CD4-positive, CD25-positive, alpha-beta regulatory T cell (primary cell): Measurements from ENCODE around the gene MCCC1. TPM values are rescaled to one million over a fixed set of nuclear protein-coding genes. Genes with fewer than 3 reads are reported as not detected.
"Not testable (repeated sequence)": the region's sequence is repeated elsewhere in the genome, so short reads cannot be mapped to it uniquely, and the experiment has no call there.

ENCODE experiments used
- ATAC-seq, 2 donors: fragments of 150-1000 bp; cut with Tn5 transposase; one replicate each; pipeline ENCODE4 v1.10.0; 2021; ENCODE audit warnings: low read depth in 2 of 2, moderate number of reproducible peaks in 2 of 2, moderate library complexity in 1 of 2
- DNase-seq, 3 donors: peaks; one replicate each; pipeline versions ENCODE4 v3.0.0 to v3.0.0-alpha.2; 2012 to 2022; ENCODE audit warnings: mixed read lengths in 1 of 3
- H3K27ac ChIP-seq: one replicate; pipeline ENCODE4 v1.7.0; 2013; ENCODE audit warnings: mild to moderate bottlenecking, low read length; ENCODE audit not compliant: insufficient read depth, poor library complexity, severe bottlenecking
- H3K27me3 ChIP-seq: one replicate; pipeline ENCODE4 v1.7.0; 2013; ENCODE audit warnings: low read length; ENCODE audit not compliant: control insufficient read depth, insufficient read depth
- H3K36me3 ChIP-seq: one replicate; pipeline ENCODE4 v1.7.0; 2013; ENCODE audit warnings: mild to moderate bottlenecking, low read length, moderate library complexity; ENCODE audit not compliant: control insufficient read depth, insufficient read depth
- H3K4me1 ChIP-seq: 2 replicates; pipeline ENCODE4 v1.7.0; 2013; ENCODE audit warnings: mild to moderate bottlenecking, low read length; ENCODE audit not compliant: insufficient read depth, control insufficient read depth, poor library complexity, severe bottlenecking
- H3K4me3 ChIP-seq: one replicate; pipeline ENCODE4 v1.7.0; 2013; ENCODE audit warnings: low read depth, mild to moderate bottlenecking, low read length, moderate library complexity
- H3K9me3 ChIP-seq, 2 experiments: 1 replicate in 1 of 2; 2 replicates in 1 of 2; pipeline ENCODE4 v1.7.0; 2013; ENCODE audit warnings: low read length in 2 of 2, mild to moderate bottlenecking in 1 of 2, moderate library complexity in 1 of 2; ENCODE audit not compliant: control insufficient read depth in 2 of 2
- H3K27ac Mint-ChIP-seq, 3 donors: one replicate each; pipeline ENCODE4 v1.8.0; 2020 to 2022; ENCODE audit warnings: mild to moderate bottlenecking in 3 of 3, mixed read lengths in 3 of 3, moderate library complexity in 2 of 3
- H3K27me3 Mint-ChIP-seq: one replicate; pipeline ENCODE4 v1.8.0; 2022; ENCODE audit warnings: mild to moderate bottlenecking, mixed read lengths
- H3K36me3 Mint-ChIP-seq: one replicate; pipeline ENCODE4 v1.8.0; 2020; ENCODE audit warnings: mixed read lengths
- H3K4me1 Mint-ChIP-seq, 4 donors: one replicate each; pipeline ENCODE4 v1.8.0; 2020 to 2022; ENCODE audit warnings: mixed read lengths in 4 of 4, mild to moderate bottlenecking in 1 of 4
- H3K4me3 Mint-ChIP-seq, 4 donors: one replicate each; pipeline ENCODE4 v1.8.0; 2020 to 2022; ENCODE audit warnings: mild to moderate bottlenecking in 4 of 4, mixed read lengths in 4 of 4, moderate library complexity in 3 of 4
- H3K9me3 Mint-ChIP-seq, 7 donors: one replicate each; pipeline ENCODE4 v1.8.0; 2020 to 2022; ENCODE audit warnings: mixed read lengths in 7 of 7, mild to moderate bottlenecking in 3 of 7, moderate library complexity in 2 of 7
- polyA plus RNA-seq, 4 donors: library from polyadenylated mRNA; unstranded; fragments of 300-500 nt; fragmentation: Illumina TruSeq; gene quantifications; one replicate each; pipeline ENCODE4 v1.2.3, GENCODE V29; 2021
- total RNA-seq: library from RNA; stranded (reverse); gene quantifications from one replicate; pipeline ENCODE4 v1.2.3, GENCODE V29; 2022

The MCCC1 gene
- total and polyA plus RNA-seq, 5 donors from 2014 or later = 22.1 to 27.7 (median 23.5) TPM

- Histone ChIP-seq H3K36me3 (peaks cover 35% of the 10 kb centered on the region), H3K27me3 (no peaks in the 10 kb centered on the region), H3K9me3 (no peaks in the 10 kb centered on the region), H3K27ac (no peak overlapping the region), H3K4me1 (no peaks in the 10 kb centered on the region), H3K4me3 (no peak overlapping the region)
- Mint-ChIP-seq H3K4me1 (peaks cover 0 to 5% (median 2%) of the 10 kb centered on the region in 4 donors), H3K4me3 (no peak overlapping the region), H3K9me3 (no peaks in the 10 kb centered on the region), H3K36me3 (peaks cover 51% of the 10 kb centered on the region), H3K27ac (no peak overlapping the region), H3K27me3 (no peaks in the 10 kb centered on the region)
- ATAC-seq (no peak), DNase-seq (no peak)
Observed at GRCh38 chr3:183070892-183071291, 28.4 kb downstream of the MCCC1 start.

DNA sequence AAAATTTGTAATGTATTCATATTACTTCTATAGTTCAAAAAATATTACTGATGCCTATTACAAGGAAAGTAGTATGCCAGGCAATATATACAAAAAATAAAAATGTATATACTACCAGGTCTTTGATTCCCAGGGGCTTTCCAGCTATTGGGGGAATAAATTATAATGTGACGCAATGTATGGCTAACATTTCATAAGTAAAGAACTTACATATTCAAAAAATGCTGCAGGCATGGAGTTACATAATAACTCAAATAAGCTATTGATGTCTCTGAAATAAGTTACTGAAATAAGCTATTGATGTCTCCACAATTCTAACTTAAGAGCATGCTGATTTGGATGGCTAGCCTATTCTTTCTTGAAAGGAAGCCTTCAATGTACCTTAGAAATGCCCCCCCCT is 30.2 kb downstream of the MCCC1 start:
- H3K27me3 ChIP-seq = no peaks in the 10 kb centered on the region
- Mint-ChIP-seq H3K4me3 (no peak overlapping the region), H3K27ac (no peak overlapping the region), H3K9me3 (no peaks in the 10 kb centered on the region), H3K36me3 (peaks cover 44% of the 10 kb centered on the region), H3K4me1 (peaks cover 0 to 3% (median 1%) of the 10 kb centered on the region in 4 donors), H3K27me3 (no peaks in the 10 kb centered on the region)
- H3K36me3 ChIP-seq = peaks cover 31% of the 10 kb centered on the region
- no peaks in the 10 kb centered on the region for H3K4me1 ChIP-seq
- no peaks in the 10 kb centered on the region for H3K9me3 ChIP-seq
- H3K4me3 ChIP-seq = no peak overlapping the region
- no peak overlapping the region for H3K27ac ChIP-seq
- no peak for DNase-seq
- ATAC-seq = no peak

- H3K27ac Mint-ChIP-seq, H3K27me3 Mint-ChIP-seq, H3K27me3 ChIP-seq, H3K4me3 ChIP-seq, DNase-seq, H3K4me1 Mint-ChIP-seq, H3K4me1 ChIP-seq, H3K9me3 Mint-ChIP-seq, H3K27ac ChIP-seq, H3K4me3 Mint-ChIP-seq, ATAC-seq, H3K9me3 ChIP-seq: not testable (repeated sequence)
- peaks cover 26% of the 10 kb centered on the region for H3K36me3 ChIP-seq
- peaks cover 40% of the 10 kb centered on the region for H3K36me3 Mint-ChIP-seq
Observed at GRCh38 chr3:183066891-183067290, 32.4 kb downstream of the MCCC1 start.

- DNase-seq = no peak
Observed at GRCh38 chr3:183064475-183064874, 34.8 kb downstream of the MCCC1 start.

DNA sequence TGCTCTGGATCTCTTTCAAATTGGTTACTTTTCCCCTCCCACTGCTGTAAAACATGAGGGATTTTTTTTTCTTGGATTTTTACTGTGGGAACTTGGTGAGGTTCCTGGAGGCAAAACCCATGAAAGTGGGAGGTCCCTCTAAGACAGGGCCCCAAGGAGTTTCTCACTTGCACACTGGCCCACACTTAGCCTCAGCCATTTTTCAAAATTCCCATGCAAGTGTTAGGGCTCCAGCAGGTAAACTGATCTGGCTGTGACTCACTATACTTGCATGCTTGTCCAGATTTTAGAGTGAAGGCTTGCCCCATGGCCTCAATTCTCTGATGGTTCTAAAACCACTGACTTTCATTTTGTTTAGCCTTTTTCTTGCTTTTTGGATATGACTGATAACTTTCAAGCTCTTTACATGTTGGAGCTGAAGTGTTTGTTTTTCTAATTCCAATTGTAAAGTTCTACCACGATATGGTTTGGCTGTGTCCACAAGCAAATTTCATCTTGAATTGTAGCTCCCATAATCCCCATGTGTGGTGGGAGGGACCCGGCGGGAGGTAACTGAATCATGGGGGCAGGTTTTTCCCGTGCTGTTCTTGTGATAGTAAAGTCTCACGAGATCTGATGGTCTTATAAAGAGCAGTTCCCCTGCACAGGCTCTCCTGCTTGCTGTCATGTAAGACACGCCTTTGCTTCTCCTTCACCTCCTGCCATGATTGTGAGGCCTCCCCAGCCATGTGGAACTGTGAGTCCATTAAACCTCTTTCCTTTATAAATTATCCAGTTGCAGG is 37.7 kb downstream of the MCCC1 start:
- no peaks in the 10 kb centered on the region for H3K4me1 ChIP-seq
- ATAC-seq (no peak), DNase-seq (no peak)
- no peak overlapping the region for H3K27ac ChIP-seq
- H3K36me3 ChIP-seq = peaks cover 4% of the 10 kb centered on the region
- Mint-ChIP-seq H3K36me3 (peaks cover 24% of the 10 kb centered on the region), H3K4me3 (no peak overlapping the region), H3K27me3 (no peaks in the 10 kb centered on the region), H3K9me3 (no peaks in the 10 kb centered on the region), H3K4me1 (peaks cover 0 to 8% (median 0%) of the 10 kb centered on the region in 4 donors), H3K27ac (no peak overlapping the region)
- H3K27me3 ChIP-seq = no peaks in the 10 kb centered on the region
- no peaks in the 10 kb centered on the region for H3K9me3 ChIP-seq
- H3K4me3 ChIP-seq = no peak overlapping the region

More at GRCh38 chr3:183064475-183064874, 34.8 kb downstream of the MCCC1 start:
- Mint-ChIP-seq H3K4me3 (no peak overlapping the region), H3K27me3 (no peaks in the 10 kb centered on the region), H3K27ac (no peak overlapping the region), H3K36me3 (peaks cover 31% of the 10 kb centered on the region), H3K9me3 (no peaks in the 10 kb centered on the region), H3K4me1 (peaks cover 0 to 5% (median 0%) of the 10 kb centered on the region in 4 donors)
- H3K27me3 ChIP-seq = no peaks in the 10 kb centered on the region
- no peak overlapping the region for H3K4me3 ChIP-seq
- no peaks in the 10 kb centered on the region for H3K4me1 ChIP-seq
- H3K9me3 ChIP-seq = no peaks in the 10 kb centered on the region
- no peak for ATAC-seq
- peaks cover 2% of the 10 kb centered on the region for H3K36me3 ChIP-seq
- no peak overlapping the region for H3K27ac ChIP-seq

DNA sequence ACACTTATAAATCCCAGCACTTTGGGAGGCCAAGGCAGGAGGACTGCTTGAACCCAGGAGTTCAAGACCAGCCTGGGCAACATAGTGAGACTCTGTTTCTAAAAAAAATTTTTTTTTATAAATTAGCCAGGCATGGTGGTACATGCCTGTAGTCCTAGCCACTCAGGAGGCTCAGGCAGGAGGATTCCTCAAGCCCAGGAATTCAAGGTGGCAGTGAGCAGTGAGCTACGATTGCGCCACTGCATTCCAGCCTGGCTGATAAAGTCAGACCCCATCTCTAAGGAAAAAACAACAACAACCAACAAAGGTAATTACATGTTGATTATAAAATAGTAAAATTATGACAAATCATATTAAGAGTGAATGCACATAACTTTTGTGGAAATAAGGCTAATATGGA is 40.9 kb downstream of the MCCC1 start:
- Mint-ChIP-seq H3K4me3 (no peak overlapping the region), H3K9me3 (no peaks in the 10 kb centered on the region), H3K4me1 (peaks cover 0 to 8% (median 0%) of the 10 kb centered on the region in 4 donors), H3K27ac (no peak overlapping the region), H3K36me3 (peaks cover 15% of the 10 kb centered on the region), H3K27me3 (no peaks in the 10 kb centered on the region)
- no peak for DNase-seq
- Histone ChIP-seq H3K4me1 (no peaks in the 10 kb centered on the region), H3K27me3 (no peaks in the 10 kb centered on the region), H3K36me3 (peaks cover 15% of the 10 kb centered on the region), H3K4me3 (no peak overlapping the region), H3K27ac (no peak overlapping the region), H3K9me3 (no peaks in the 10 kb centered on the region)
- ATAC-seq = no peak

GRCh38 chr3:183050706-183051105 is 48.6 kb downstream of the MCCC1 start:
- DNase-seq (no peak), ATAC-seq (no peak)
- Histone ChIP-seq H3K4me1 (no peaks in the 10 kb centered on the region), H3K36me3 (peaks cover 48% of the 10 kb centered on the region), H3K27ac (no peak overlapping the region), H3K27me3 (no peaks in the 10 kb centered on the region), H3K4me3 (no peak overlapping the region), H3K9me3 (no peaks in the 10 kb centered on the region)
- H3K36me3 Mint-ChIP-seq = peaks cover 42% of the 10 kb centered on the region
- no peak overlapping the region for H3K27ac Mint-ChIP-seq
- H3K4me3 Mint-ChIP-seq = no peak overlapping the region
- H3K27me3 Mint-ChIP-seq = no peaks in the 10 kb centered on the region
- H3K9me3 Mint-ChIP-seq = peaks cover 0 to 4% (median 0%) of the 10 kb centered on the region in 7 donors
- H3K4me1 Mint-ChIP-seq = peaks cover 0 to 10% (median 2%) of the 10 kb centered on the region in 4 donors

GRCh38 chr3:183046883-183047282 is 52.4 kb downstream of the MCCC1 start:
- peak overlapping the region in 1 of 3 donors; percentile 43 for H3K27ac Mint-ChIP-seq

More at GRCh38 chr3:183046883-183047282, 52.4 kb downstream of the MCCC1 start:
- Histone ChIP-seq H3K9me3 (no peaks in the 10 kb centered on the region), H3K36me3 (peaks cover 54% of the 10 kb centered on the region), H3K27ac (no peak overlapping the region), H3K4me1 (no peaks in the 10 kb centered on the region), H3K4me3 (no peak overlapping the region), H3K27me3 (no peaks in the 10 kb centered on the region)
- Mint-ChIP-seq H3K4me1 (peaks cover 0 to 10% (median 5%) of the 10 kb centered on the region in 4 donors), H3K4me3 (no peak overlapping the region), H3K36me3 (peaks cover 57% of the 10 kb centered on the region), H3K27me3 (no peaks in the 10 kb centered on the region), H3K9me3 (peaks cover 0 to 4% (median 0%) of the 10 kb centered on the region in 7 donors)
- ATAC-seq (no peak), DNase-seq (no peak)
